ENCODE results near the gene LEPROT. TPM values are rescaled to one million over a fixed set of nuclear protein-coding genes. Genes with fewer than 3 reads are reported as not detected.

LEPROT gene
- total and polyA plus RNA-seq, 2 of the 8 experiments (the other 6 are each of a cell fraction or from before 2014, with no cell fraction given), result 25.7 to 27.2 TPM

GRCh38 chr1:65409816-65410326, 10.6 kb upstream of the LEPROT start:
- FAIRE-seq (no peak), DNase-seq (ENCODE audit: low read depth in 1 of 2, low spot score in 2 of 2) (no peak)
- Histone ChIP-seq H3K23ac (ENCODE audit: insufficient read length) (no peak overlapping the region), H3K4me3 (ENCODE audit: extremely low read depth in 1 of 4, insufficient read depth in 2 of 4, low read depth in 3 of 4, low read length in 4 of 4) (no peak overlapping the region), H2BK5ac (ENCODE audit: low read depth, low read length) (no peak overlapping the region), H2BK120ac (replicated peaks; ENCODE audit: low read depth, low read length) (no peak overlapping the region), H3K9me3 (ENCODE audit: insufficient read depth in 2 of 2, low read depth in 1 of 2, low read length in 1 of 2) (no peaks in the 10 kb centered on the region), H4K91ac (replicated peaks; ENCODE audit: insufficient read length, low read length) (no peak overlapping the region), H3K56ac (replicated peaks; ENCODE audit: insufficient read length, low read depth, low read length) (no peak overlapping the region), H2BK15ac (ENCODE audit: low read length) (no peak overlapping the region), H4K5ac (ENCODE audit: insufficient read length, low read depth, low read length) (no peak overlapping the region), H2AFZ (ENCODE audit: low read length) (no peak overlapping the region), H3K79me2 (ENCODE audit: control insufficient read depth in 1 of 2, insufficient read depth in 2 of 2, low read length in 2 of 2) (no peaks in the 10 kb centered on the region), H3K27me3 (replicated peaks in 1 of 4; ENCODE audit: control insufficient read depth in 3 of 4, extremely low read depth in 1 of 4, insufficient read depth in 3 of 4, low read length in 3 of 4) (no peaks in the 10 kb centered on the region), H3K23me2 (ENCODE audit: low read depth, low read length) (no peaks in the 10 kb centered on the region), H2AK5ac (ENCODE audit: low read depth, low read length) (no peak overlapping the region), H3K4me2 (ENCODE audit: insufficient read depth in 1 of 2, low read depth in 2 of 2, low read length in 2 of 2) (no peak overlapping the region), H2BK12ac (ENCODE audit: low read depth, low read length) (no peak overlapping the region), H3K14ac (ENCODE audit: insufficient read length) (no peak overlapping the region), H2BK20ac (ENCODE audit: low read length) (no peak overlapping the region), H3K4ac (replicated peaks; ENCODE audit: insufficient read length, low read depth, low read length) (no peak overlapping the region), H4K20me1 (replicated peaks in 1 of 2; ENCODE audit: control insufficient read depth in 1 of 2, insufficient read depth in 2 of 2, low read length in 2 of 2) (no peaks in the 10 kb centered on the region), H3K4me1 (replicated peaks in 1 of 4; ENCODE audit: control insufficient read depth in 3 of 4, insufficient read depth in 4 of 4, low read length in 3 of 4) (no peaks in the 10 kb centered on the region; a peak in 1 of 7 replicates), H3K79me1 (ENCODE audit: low read depth, low read length) (no peaks in the 10 kb centered on the region), H3K36me3 (ENCODE audit: control insufficient read depth in 2 of 4, insufficient read depth in 4 of 4, low read length in 3 of 4) (no peaks in the 10 kb centered on the region), H3K9ac (replicated peaks in 1 of 4; ENCODE audit: extremely low read depth in 1 of 4, low read depth in 3 of 4, low read length in 3 of 4) (no peak overlapping the region), H3K18ac (ENCODE audit: extremely low read depth, low read length) (no peak overlapping the region), H3K27ac (ENCODE audit: low read depth, low read length) (no peak overlapping the region), H4K8ac (ENCODE audit: extremely low read depth, insufficient read depth, low read length) (no peak overlapping the region)
- CTCF ChIA-PET (ENCODE audit: partially characterized antibody), result interaction anchor here (0.7 to 1.5 kb wide), 5 partner anchors 9 to 91 kb away, joined by 3 to 4 read pairs (median 3); no protein-coding TSS in a partner anchor
- POLR2A ChIA-PET (ENCODE audit: partially characterized antibody), result interaction anchor here (1.5 kb wide), 1 partner anchor 10 kb away, joined by 5 read pairs; no protein-coding TSS in a partner anchor
- 77% methylated on average over 4 of the region's 4 CpGs; no CpG with 5 or more reads in 1 of the 2 experiments for WGBS, 2 experiments (ENCODE audit: extremely low coverage in 1 of 2, insufficient coverage in 1 of 2, insufficient read length in 1 of 2, insufficient replicate concordance in 2 of 2, low coverage in 1 of 2, low lambda C conversion rate in 2 of 2, missing lambda C conversion rate in 1 of 2)
- TF ChIP-seq SRF (IDR thresholded peaks at IDR 0.05; ENCODE audit: low read depth, low read length) (no peak), CTCF (IDR thresholded peaks at IDR 0.05; ENCODE audit: control extremely low read depth in 1 of 3, insufficient read depth in 1 of 3, low read depth in 1 of 3, low read length in 3 of 3) (no peak), JUN (IDR thresholded peaks at IDR 0.05; ENCODE audit: low read depth, low read length) (no peak), RAD21 (IDR thresholded peaks at IDR 0.05 in 1 of 2, conservative IDR thresholded peaks at IDR 0.05 in 1 of 2; ENCODE audit: low read depth in 2 of 2, low read length in 2 of 2) (no peak), SIN3A (conservative IDR thresholded peaks at IDR 0.05 in 1 of 2, IDR thresholded peaks at IDR 0.05 in 1 of 2; ENCODE audit: low read depth in 1 of 2, low read length in 2 of 2) (no peak), CEBPB (IDR thresholded peaks at IDR 0.05; ENCODE audit: low read depth, low read length) (no peak), HDAC6 (IDR thresholded peaks at IDR 0.05; ENCODE audit: low read depth, low read length) (no peak), ATF2 (IDR thresholded peaks at IDR 0.05; ENCODE audit: low read length) (no peak), JUND (IDR thresholded peaks at IDR 0.05; ENCODE audit: low read length) (no peak)

Data from H1 (cell line).